Psoas muscle (tissue), 8 donors: ENCODE measurements around the gene SOD3. TPM values are rescaled to one million over a fixed set of nuclear protein-coding genes. Genes with fewer than 3 reads are reported as not detected.

Experiments
- ATAC-seq, 4 donors: fragments of 200-7000 bp; cut with Tn5 transposase; one replicate each; pipeline ENCODE4 v1.9.1; 2020; ENCODE audit warnings: moderate library complexity in 3 of 4, mild to moderate bottlenecking in 2 of 4
- DNase-seq, 2 donors: peaks; one replicate each; pipeline ENCODE4 v3.0.0-alpha.2; 2020
- H3K27ac ChIP-seq: fragments of 200-600 bp; one replicate; pipeline ENCODE4 v1.8.0; 2022
- H3K27me3 ChIP-seq, 3 donors: fragments of 200-600 bp in 1 of 3; one replicate each; pipeline versions ENCODE4 v1.6.1 to v1.8.0; 2013 to 2022; ENCODE audit warnings: low read length in 2 of 3, mild to moderate bottlenecking in 2 of 3, moderate library complexity in 1 of 3; ENCODE audit not compliant: insufficient read depth in 3 of 3
- H3K36me3 ChIP-seq, 2 donors: fragments of 200-600 bp in 1 of 2; one replicate each; pipeline versions ENCODE4 v1.6.1 to v1.8.0; 2013 to 2022; ENCODE audit warnings: low read depth in 1 of 2, mild to moderate bottlenecking in 1 of 2, moderate library complexity in 1 of 2; ENCODE audit not compliant: insufficient read depth in 1 of 2
- H3K4me1 ChIP-seq: fragments of 200-600 bp; one replicate; pipeline ENCODE4 v1.8.0; 2022
- H3K4me3 ChIP-seq: fragments of 200-600 bp; one replicate; pipeline ENCODE4 v1.8.0; 2022; ENCODE audit warnings: mild to moderate bottlenecking
- H3K9me3 ChIP-seq: fragments of 200-600 bp; one replicate; pipeline ENCODE4 v1.8.0; 2022
- CTCF ChIP-seq: fragments of 200-600 bp; IDR thresholded peaks from one replicate; pipeline ENCODE4 v1.8.0; 2022; ENCODE audit warnings: antibody characterized with exemption
- WGBS, 3 donors: extraction: QIAGEN DNeasy Blood & Tissue Kit; methylation state at CpG; one replicate each; pipeline versions ENCODE4 v1.1.6 to v1.1.7; 2013; 5-methylcytosine and 5-hydroxymethylcytosine counted together
- intact Hi-C, 2 donors: fragments of 100-400 bp; cut with DNase I; formaldehyde crosslinking; loops; one replicate each; pipeline versions ENCODE4 v1.11.0 to v1.14.2; 2022
- polyA plus RNA-seq, 3 donors: library from polyadenylated mRNA; stranded (reverse); fragments of 200-250 nt; gene quantifications; one replicate each; pipeline ENCODE4 v1.2.3, GENCODE V29; 2013
- total RNA-seq, 4 donors: library from RNA; stranded (reverse); fragmentation: NEBNext Ultra II Directional in 2 of 4; extraction: Animal tissue kit (Norgen Biotek cat#: 25700) in 2 of 4; gene quantifications; one replicate each; pipeline versions ENCODE4 v1.2.1 to v1.2.4, GENCODE V29; 2021 to 2023
- donor health status: healthy with polysubstance abuse.
- donor health status: DM: no; HTN: no; CAD: no; lungs with moderate emphysema.
- donor health status: Bipolar disorder and iron deficiency.
- donor health status: healthy.
- donor health status: DM: yes; HTN: yes; CAD: no.
- donor health status: DM: no; HTN: no; CAD: no.
- donor health status: DM: no; HTN: no; CAD: no.
- donor health status: DM: yes; HTN: yes; CAD: no.

Gene SOD3
- total and polyA plus RNA-seq, 7 donors: 1.5 to 15.6 (median 5.3) TPM

GRCh38 chr4:24772061-24772705 lies 23.2 kb upstream of the SOD3 start:
- H3K27ac ChIP-seq: no peak overlapping the region
- H3K36me3 ChIP-seq: no peaks in the 10 kb centered on the region
- intact Hi-C loops: no loop called here
- DNase-seq (no peak), ATAC-seq (peak; percentile 47 to 62 (median 49))
- H3K4me1 ChIP-seq: no peaks in the 10 kb centered on the region
- H3K9me3 ChIP-seq: no peaks in the 10 kb centered on the region
- WGBS, 3 donors: 63 to 65% (median 63%) methylated on average over 5 of the region's 5 CpGs
- H3K4me3 ChIP-seq: no peak overlapping the region
- TF ChIP-seq CTCF: no peak
- H3K27me3 ChIP-seq: no peaks in the 10 kb centered on the region

GRCh38 chr4:24772952-24773351 lies 22.4 kb upstream of the SOD3 start:
- ATAC-seq: no peak
- Histone ChIP-seq H3K36me3 (no peaks in the 10 kb centered on the region), H3K9me3 (no peaks in the 10 kb centered on the region), H3K4me1 (no peaks in the 10 kb centered on the region), H3K27me3 (no peaks in the 10 kb centered on the region), H3K4me3 (no peak overlapping the region), H3K27ac (no peak overlapping the region)
- intact Hi-C loops: no loop called here
- WGBS, 3 donors: 96 to 97% (median 96%) methylated on average over 6 of the region's 6 CpGs
- no peak for DNase-seq
- TF ChIP-seq CTCF: no peak

- H3K27ac ChIP-seq: no peak overlapping the region
- no peak for TF ChIP-seq CTCF
- no peaks in the 10 kb centered on the region for H3K4me1 ChIP-seq
- intact Hi-C loops: no loop called here
- H3K4me3 ChIP-seq: no peak overlapping the region
- ATAC-seq (peak in 1 of 4 donors; percentile 47), DNase-seq (no peak)
- H3K27me3 ChIP-seq: no peaks in the 10 kb centered on the region
- no peaks in the 10 kb centered on the region for H3K9me3 ChIP-seq
- no peaks in the 10 kb centered on the region for H3K36me3 ChIP-seq
- WGBS, 3 donors: 33 to 39% (median 36%) methylated on average over 2 of the region's 2 CpGs
These were observed 20.9 kb upstream of the SOD3 start for GRCh38 chr4:24774452-24774851.

GRCh38 chr4:24775032-24775605 lies 20.3 kb upstream of the SOD3 start:
- Histone ChIP-seq H3K27ac (no peak overlapping the region), H3K4me3 (no peak overlapping the region), H3K9me3 (no peaks in the 10 kb centered on the region), H3K36me3 (no peaks in the 10 kb centered on the region), H3K4me1 (no peaks in the 10 kb centered on the region), H3K27me3 (no peaks in the 10 kb centered on the region)
- no peak for ATAC-seq
- DNase-seq: no peak
- no peak for TF ChIP-seq CTCF
- 59 to 90% (median 89%) methylated on average over 2 of the region's 2 CpGs for WGBS, 3 donors
- intact Hi-C loops: no loop called here

- TF ChIP-seq CTCF: no peak
- DNase-seq (no peak), ATAC-seq (no peak)
- H3K4me3 ChIP-seq: no peak overlapping the region
- intact Hi-C loops: no loop called here
- 85 to 95% (median 89%) methylated on average over 3 of the region's 3 CpGs for WGBS, 3 donors
- H3K27me3 ChIP-seq: no peaks in the 10 kb centered on the region
- H3K36me3 ChIP-seq: no peaks in the 10 kb centered on the region
- H3K9me3 ChIP-seq: no peaks in the 10 kb centered on the region
- H3K27ac ChIP-seq: no peak overlapping the region
- no peaks in the 10 kb centered on the region for H3K4me1 ChIP-seq
These were observed 19.6 kb upstream of the SOD3 start for GRCh38 chr4:24775750-24776149.
